ENCODE data around the gene CRACDL. TPM values are rescaled to one million over a fixed set of nuclear protein-coding genes. Genes with fewer than 3 reads are reported as not detected.

The CRACDL gene
- total and polyA plus RNA-seq, 2 donors (not counting 1 experiment from before 2014, with no cell fraction given): 0.25 TPM; not detected in 1

DNA sequence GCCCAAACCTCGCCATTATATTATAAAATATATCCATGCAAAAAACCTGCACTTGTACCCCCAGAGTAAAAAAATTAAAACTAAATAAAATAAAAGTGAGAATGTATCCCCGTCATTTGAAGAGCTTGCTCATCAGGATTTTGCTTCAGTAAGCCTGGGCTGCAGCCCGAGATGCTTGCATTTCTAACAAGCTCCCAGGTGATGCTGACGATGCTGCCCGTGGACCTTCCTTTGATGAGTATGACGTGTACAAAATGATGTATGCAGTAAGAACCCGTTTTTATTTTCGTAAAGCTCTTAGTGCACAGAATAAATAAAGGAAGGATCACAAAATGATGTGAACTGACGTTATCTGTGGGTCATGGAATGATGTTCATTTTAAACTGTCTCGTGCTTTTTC is 63.5 kb downstream of the CRACDL start:
- Mint-ChIP-seq H3K4me3 (no peak overlapping the region), H3K27ac (no peak overlapping the region), H3K4me1 (no peaks in the 10 kb centered on the region), H3K9me3 (ENCODE audit: insufficient read depth) (no peaks in the 10 kb centered on the region), H3K27me3 (peaks cover 14% of the 10 kb centered on the region)
- H4K20me1 ChIP-seq (ENCODE audit: control insufficient read depth, insufficient read depth, low read length, poor library complexity, severe bottlenecking): no peaks in the 10 kb centered on the region
- DNase-seq (no peak), ATAC-seq (ENCODE audit: low read depth) (no peak)
- H3K4me2 ChIP-seq (replicated peaks; ENCODE audit: low read depth, low read length, poor library complexity, severe bottlenecking): no peak overlapping the region
- CTCF ChIA-PET: no interaction called here
- H3K9ac ChIP-seq (ENCODE audit: low read length): no peak overlapping the region
- no peak overlapping the region for H2AFZ ChIP-seq (ENCODE audit: insufficient read depth, low read depth, low read length, poor library complexity, severe bottlenecking)
- no peaks in the 10 kb centered on the region for H3K36me3 ChIP-seq (replicated peaks in 1 of 2; ENCODE audit: control extremely low read depth in 1 of 2, control insufficient read depth in 1 of 2, extremely low read depth in 1 of 2, insufficient read depth in 2 of 2, low read length in 1 of 2)
- WGBS (ENCODE audit: insufficient coverage): 89% methylated on average over 9 of the region's 10 CpGs
- H3K4me1 ChIP-seq (ENCODE audit: control insufficient read depth in 2 of 2, insufficient read depth in 2 of 2, low read length in 2 of 2): no peaks in the 10 kb centered on the region
- intact Hi-C loops (cut with micrococcal nuclease): no loop called here
- POLR2A ChIA-PET: no interaction called here
- H3K27me3 ChIP-seq (replicated peaks in 1 of 4; ENCODE audit: control extremely low read depth in 1 of 4, control insufficient read depth in 3 of 4, insufficient read depth in 4 of 4, low read length in 3 of 4): peaks cover 0 to 2% (median 0%) of the 10 kb centered on the region in 4 experiments
- no peak overlapping the region for H3K27ac ChIP-seq (ENCODE audit: low read length in 2 of 2)
- H3K4me3 ChIP-seq (ENCODE audit: control extremely low read depth in 1 of 5, extremely low read depth in 1 of 5, insufficient read depth in 1 of 5, low read depth in 2 of 5, low read length in 4 of 5): no peak overlapping the region
- TF ChIP-seq CTCF (IDR thresholded peaks at IDR 0.05) (no peak), EZH2 (IDR thresholded peaks at IDR 0.05; ENCODE audit: borderline replicate concordance, insufficient read depth, low read depth, low read length, poor library complexity, severe bottlenecking) (no peak)
- H3K79me2 ChIP-seq (ENCODE audit: control insufficient read depth, insufficient read depth, low read length): no peaks in the 10 kb centered on the region
- peaks cover 0 to 5% (median 0%) of the 10 kb centered on the region in 3 donors for H3K9me3 ChIP-seq (ENCODE audit: control extremely low read depth in 1 of 3, control insufficient read depth in 2 of 3, insufficient read depth in 1 of 3, low read length in 2 of 3)

- ATAC-seq (ENCODE audit: low read depth): no peak
- Histone ChIP-seq H3K4me3 (ENCODE audit: control extremely low read depth in 1 of 5, extremely low read depth in 1 of 5, insufficient read depth in 1 of 5, low read depth in 2 of 5, low read length in 4 of 5) (no peak overlapping the region), H3K27ac (ENCODE audit: low read length in 2 of 2) (no peak overlapping the region), H3K9me3 (ENCODE audit: control extremely low read depth in 1 of 3, control insufficient read depth in 2 of 3, insufficient read depth in 1 of 3, low read length in 2 of 3) (peaks cover 0 to 5% (median 0%) of the 10 kb centered on the region in 3 donors), H3K79me2 (ENCODE audit: control insufficient read depth, insufficient read depth, low read length) (no peaks in the 10 kb centered on the region), H3K9ac (ENCODE audit: low read length) (no peak overlapping the region), H4K20me1 (ENCODE audit: control insufficient read depth, insufficient read depth, low read length, poor library complexity, severe bottlenecking) (no peaks in the 10 kb centered on the region), H3K27me3 (replicated peaks in 1 of 4; ENCODE audit: control extremely low read depth in 1 of 4, control insufficient read depth in 3 of 4, insufficient read depth in 4 of 4, low read length in 3 of 4) (peaks cover 0 to 2% (median 0%) of the 10 kb centered on the region in 4 experiments), H3K36me3 (replicated peaks in 1 of 2; ENCODE audit: control extremely low read depth in 1 of 2, control insufficient read depth in 1 of 2, extremely low read depth in 1 of 2, insufficient read depth in 2 of 2, low read length in 1 of 2) (no peaks in the 10 kb centered on the region), H2AFZ (ENCODE audit: insufficient read depth, low read depth, low read length, poor library complexity, severe bottlenecking) (no peak overlapping the region), H3K4me2 (replicated peaks; ENCODE audit: low read depth, low read length, poor library complexity, severe bottlenecking) (no peak overlapping the region), H3K4me1 (ENCODE audit: control insufficient read depth in 2 of 2, insufficient read depth in 2 of 2, low read length in 2 of 2) (no peaks in the 10 kb centered on the region)
- intact Hi-C loops (cut with micrococcal nuclease): no loop called here
- DNase-seq: no peak
- H3K4me3 Mint-ChIP-seq: no peak overlapping the region
- ChIA-PET POLR2A (no interaction called here), CTCF (no interaction called here)
- no peaks in the 10 kb centered on the region for H3K9me3 Mint-ChIP-seq (ENCODE audit: insufficient read depth)
- WGBS (ENCODE audit: insufficient coverage): 100% methylated on average over 1 of the region's 2 CpGs
- peaks cover 14% of the 10 kb centered on the region for H3K27me3 Mint-ChIP-seq
- H3K4me1 Mint-ChIP-seq: no peaks in the 10 kb centered on the region
- TF ChIP-seq CTCF (IDR thresholded peaks at IDR 0.05) (no peak), EZH2 (IDR thresholded peaks at IDR 0.05; ENCODE audit: borderline replicate concordance, insufficient read depth, low read depth, low read length, poor library complexity, severe bottlenecking) (no peak)
- H3K27ac Mint-ChIP-seq: no peak overlapping the region
Observed at GRCh38 chr2:98871506-98871905, 64.5 kb downstream of the CRACDL start.

Data from B cell (primary cell).